ENCODE measurements around the gene SHROOM3. TPM values are rescaled to one million over a fixed set of nuclear protein-coding genes. Genes with fewer than 3 reads are reported as not detected.
"Not testable (repeated sequence)": the region's sequence is repeated elsewhere in the genome, so short reads cannot be mapped to it uniquely, and the experiment has no call there.

The SHROOM3 gene
- total RNA-seq, 2 experiments from 2014 or later, result 0.04 TPM; not detected in 1

DNA sequence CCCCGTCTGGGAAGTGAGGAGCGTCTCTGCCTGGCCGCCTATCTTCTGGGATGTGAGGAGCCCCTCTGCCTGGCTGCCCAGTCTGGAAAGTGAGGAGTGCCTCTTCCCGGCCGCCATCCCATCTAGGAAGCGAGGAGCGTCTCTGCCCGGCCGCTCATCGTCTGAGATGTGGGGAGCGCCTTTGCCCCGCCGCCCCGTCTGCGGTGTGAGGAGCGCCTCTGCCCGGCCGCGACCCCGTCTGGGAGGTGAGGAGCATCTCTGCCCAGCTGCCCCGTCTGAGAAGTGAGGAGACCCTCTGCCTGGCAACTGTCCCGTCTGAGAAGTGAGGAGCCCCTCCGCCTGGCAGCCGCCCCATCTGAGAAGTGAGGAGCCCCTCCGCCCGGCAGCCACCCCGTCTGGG lies 11.9 kb upstream of the SHROOM3 start:
- H3K9me3 Mint-ChIP-seq (ENCODE audit: low read depth); CTCF ChIA-PET; H3K4me1 Mint-ChIP-seq; H3K36me3 Mint-ChIP-seq (ENCODE audit: low read depth); H3K27ac Mint-ChIP-seq; POLR2A ChIA-PET; H3K4me3 Mint-ChIP-seq; intact Hi-C loops (cut with DNase I, micrococcal nuclease); DNase-seq; ATAC-seq: not testable (repeated sequence)
- H3K27me3 Mint-ChIP-seq, result peaks cover 31% of the 10 kb centered on the region

DNA sequence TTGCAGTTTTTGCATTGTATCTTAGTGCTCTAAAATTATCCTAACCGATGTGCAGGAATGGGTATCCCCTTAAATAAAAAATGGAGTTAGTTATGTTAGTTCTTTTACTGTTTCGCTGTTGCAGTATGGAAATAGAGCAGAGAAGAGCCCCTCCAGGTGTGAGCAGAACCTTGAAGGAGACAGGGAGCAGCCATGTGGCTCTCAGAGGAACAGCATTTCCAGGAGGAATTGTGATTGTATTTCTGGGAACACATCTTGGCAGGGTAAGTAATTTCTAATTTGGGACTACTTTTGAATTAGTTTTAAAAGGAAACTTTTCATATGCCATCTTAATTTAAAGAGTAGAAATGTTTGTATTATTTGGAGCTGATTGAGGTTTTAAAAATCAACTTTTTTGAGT lies 8.8 kb upstream of the SHROOM3 start:
- no peak overlapping the region for H3K4me3 Mint-ChIP-seq
- peaks cover 15% of the 10 kb centered on the region for H3K27me3 Mint-ChIP-seq
- no peak overlapping the region for H3K27ac Mint-ChIP-seq
- ATAC-seq (no peak), DNase-seq (no peak)
- no peaks in the 10 kb centered on the region for H3K36me3 Mint-ChIP-seq (ENCODE audit: low read depth)
- peaks cover 2% of the 10 kb centered on the region for H3K4me1 Mint-ChIP-seq
- no peaks in the 10 kb centered on the region for H3K9me3 Mint-ChIP-seq (ENCODE audit: low read depth)
- ChIA-PET POLR2A (no interaction called here), CTCF (no interaction called here)
- intact Hi-C loops (cut with DNase I, micrococcal nuclease), result no loop called here

- ChIA-PET POLR2A (no interaction called here), CTCF (interaction anchor here (1.0 to 2.8 kb wide), 8 partner anchors 8 to 928 kb away, joined by 3 to 26 read pairs (median 4); no protein-coding TSS in a partner anchor)
- Mint-ChIP-seq H3K4me3 (no peak overlapping the region), H3K4me1 (no peaks in the 10 kb centered on the region), H3K27me3 (peaks cover 12% of the 10 kb centered on the region), H3K36me3 (ENCODE audit: low read depth) (no peaks in the 10 kb centered on the region), H3K27ac (no peak overlapping the region), H3K9me3 (ENCODE audit: low read depth) (no peaks in the 10 kb centered on the region)
- intact Hi-C loops (cut with DNase I, micrococcal nuclease), result loop anchor here (1.0 to 10.0 kb wide), 6 partner anchors 76 to 773 kb away; no protein-coding TSS in a partner anchor
- no peak for ATAC-seq
- DNase-seq, result no peak
These were observed 5.4 kb upstream of the SHROOM3 start for GRCh38 chr4:76429636-76430035.

DNA sequence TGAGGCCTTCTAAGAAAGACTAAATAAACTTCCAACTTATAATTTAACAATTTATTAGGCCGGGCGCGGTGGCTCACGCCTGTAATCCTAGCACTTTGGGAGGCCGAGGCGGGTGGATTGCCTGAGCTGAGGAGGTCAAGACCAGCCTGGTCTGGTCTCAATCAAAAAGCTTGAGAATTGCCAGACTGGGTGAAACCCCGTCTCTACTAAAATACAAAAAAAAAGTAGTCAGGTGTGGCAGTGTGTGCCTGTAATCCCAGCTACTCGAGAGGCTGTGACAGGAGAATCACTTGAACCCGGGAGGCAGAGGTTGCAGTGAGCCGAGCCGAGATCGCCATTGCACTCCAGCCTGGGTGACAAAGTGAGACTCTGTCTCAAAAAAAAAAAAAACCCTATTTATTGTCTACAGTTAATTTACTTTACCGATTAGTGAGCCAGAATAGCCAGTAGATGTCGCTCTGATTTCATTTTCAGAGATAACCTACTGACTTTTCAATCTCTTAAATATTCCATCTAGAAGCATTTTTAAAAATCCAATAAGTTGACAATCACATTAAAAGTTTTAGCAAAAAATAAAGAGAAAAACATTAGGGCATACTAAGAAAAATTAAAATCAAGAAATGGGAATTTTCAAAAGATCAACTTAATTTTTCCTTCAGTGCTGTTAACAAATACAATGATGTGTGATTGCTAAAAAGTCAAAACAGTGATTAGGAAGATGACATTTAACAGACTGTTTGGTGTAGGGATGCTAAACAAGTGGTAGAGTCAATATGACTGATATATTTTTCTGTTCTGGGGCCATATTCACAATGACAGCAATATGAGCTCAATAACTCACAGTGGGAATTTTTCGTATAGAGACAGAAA lies 4.3 kb upstream of the SHROOM3 start:
- peak; percentile 49 for ATAC-seq
- Mint-ChIP-seq H3K27ac (no peak overlapping the region), H3K4me1 (no peaks in the 10 kb centered on the region), H3K9me3 (ENCODE audit: low read depth) (no peaks in the 10 kb centered on the region), H3K36me3 (ENCODE audit: low read depth) (no peaks in the 10 kb centered on the region), H3K27me3 (peaks cover 20% of the 10 kb centered on the region), H3K4me3 (no peak overlapping the region)
- ChIA-PET CTCF (interaction anchor here (0.6 to 2.8 kb wide), 19 partner anchors 9 to 927 kb away, joined by 3 to 26 read pairs (median 4); no protein-coding TSS in a partner anchor), POLR2A (no interaction called here)
- peak; percentile 6 for DNase-seq
- intact Hi-C loops (cut with DNase I, micrococcal nuclease), result loop anchor here (1.0 to 10.0 kb wide), 5 partner anchors 75 to 772 kb away; no protein-coding TSS in a partner anchor

GRCh38 chr4:76435528-76436319 lies 695 bp downstream of the SHROOM3 start:
- Mint-ChIP-seq H3K27me3 (peaks cover 34% of the 10 kb centered on the region), H3K36me3 (ENCODE audit: low read depth) (no peaks in the 10 kb centered on the region), H3K4me1 (no peaks in the 10 kb centered on the region), H3K9me3 (ENCODE audit: low read depth) (peaks cover 2% of the 10 kb centered on the region), H3K4me3 (no peak overlapping the region), H3K27ac (no peak overlapping the region)
- CTCF ChIA-PET, result interaction anchor here (0.9 kb wide), 1 partner anchor 61 kb away, joined by 3 read pairs; no protein-coding TSS in a partner anchor
- ATAC-seq (no peak), DNase-seq (no peak)
- intact Hi-C loops (cut with DNase I, micrococcal nuclease), result loop anchor here in 1 of 2 experiments (10.0 kb wide), 1 partner anchor 319 kb away; no protein-coding TSS in a partner anchor
- POLR2A ChIA-PET, result interaction anchor here (0.6 to 0.7 kb wide), 2 partner anchors 60 to 330 kb away, joined by 3 read pairs; no protein-coding TSS in a partner anchor

DNA sequence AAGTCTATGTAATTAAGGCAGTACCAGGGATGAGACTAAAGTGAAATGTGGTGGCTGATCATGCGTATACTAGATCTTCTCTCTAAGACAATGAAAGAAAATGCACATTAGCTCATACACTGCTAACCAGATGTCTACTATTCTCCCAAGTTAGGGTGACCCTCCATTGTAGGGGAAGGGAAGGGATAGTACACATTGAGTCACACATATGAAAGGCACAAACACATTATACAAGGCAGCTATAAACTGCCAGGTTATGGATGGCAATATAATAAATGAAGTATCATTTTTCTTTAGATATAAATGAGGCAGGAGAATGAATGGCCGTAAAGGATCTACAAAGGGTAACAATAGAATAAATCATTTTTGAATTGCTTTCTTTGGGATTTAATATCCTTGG lies 4.5 kb downstream of the SHROOM3 start:
- H3K36me3 Mint-ChIP-seq (ENCODE audit: low read depth), result no peaks in the 10 kb centered on the region
- H3K9me3 Mint-ChIP-seq (ENCODE audit: low read depth), result peaks cover 2% of the 10 kb centered on the region
- POLR2A ChIA-PET, result no interaction called here
- H3K4me1 Mint-ChIP-seq, result no peaks in the 10 kb centered on the region
- H3K27ac Mint-ChIP-seq, result no peak overlapping the region
- no peak overlapping the region for H3K4me3 Mint-ChIP-seq
- peaks cover 31% of the 10 kb centered on the region for H3K27me3 Mint-ChIP-seq
- DNase-seq (no peak), ATAC-seq (no peak)
- CTCF ChIA-PET, result interaction anchor here (0.6 to 1.0 kb wide), 3 partner anchors 8 to 990 kb away, joined by 3 to 4 read pairs (median 4); no protein-coding TSS in a partner anchor
- intact Hi-C loops (cut with DNase I, micrococcal nuclease), result loop anchor here in 1 of 2 experiments (10.0 kb wide), 1 partner anchor 315 kb away; no protein-coding TSS in a partner anchor

GRCh38 chr4:76441881-76442280 lies 6.9 kb downstream of the SHROOM3 start:
- peaks cover 19% of the 10 kb centered on the region for H3K27me3 Mint-ChIP-seq
- H3K9me3 Mint-ChIP-seq (ENCODE audit: low read depth), result peaks cover 2% of the 10 kb centered on the region
- ChIA-PET POLR2A (no interaction called here), CTCF (interaction anchor here (1.0 kb wide), 1 partner anchor 62 kb away, joined by 3 read pairs; no protein-coding TSS in a partner anchor)
- ATAC-seq (no peak), DNase-seq (no peak)
- H3K27ac Mint-ChIP-seq, result no peak overlapping the region
- intact Hi-C loops (cut with DNase I, micrococcal nuclease), result no loop called here
- H3K4me3 Mint-ChIP-seq, result no peak overlapping the region
- H3K4me1 Mint-ChIP-seq, result no peaks in the 10 kb centered on the region
- H3K36me3 Mint-ChIP-seq (ENCODE audit: low read depth), result no peaks in the 10 kb centered on the region

- H3K9me3 Mint-ChIP-seq (ENCODE audit: low read depth), result peaks cover 2% of the 10 kb centered on the region
- no peaks in the 10 kb centered on the region for H3K4me1 Mint-ChIP-seq
- POLR2A ChIA-PET, result no interaction called here
- no peaks in the 10 kb centered on the region for H3K36me3 Mint-ChIP-seq (ENCODE audit: low read depth)
- no peak for DNase-seq
- CTCF ChIA-PET, result interaction anchor here (0.9 kb wide), 1 partner anchor 62 kb away, joined by 3 read pairs; no protein-coding TSS in a partner anchor
- ATAC-seq, result no peak
- H3K27ac Mint-ChIP-seq, result no peak overlapping the region
- intact Hi-C loops (cut with DNase I, micrococcal nuclease), result no loop called here
- H3K4me3 Mint-ChIP-seq, result no peak overlapping the region
- peaks cover 15% of the 10 kb centered on the region for H3K27me3 Mint-ChIP-seq
These were observed 7.8 kb downstream of the SHROOM3 start for GRCh38 chr4:76442807-76443206.

DNA sequence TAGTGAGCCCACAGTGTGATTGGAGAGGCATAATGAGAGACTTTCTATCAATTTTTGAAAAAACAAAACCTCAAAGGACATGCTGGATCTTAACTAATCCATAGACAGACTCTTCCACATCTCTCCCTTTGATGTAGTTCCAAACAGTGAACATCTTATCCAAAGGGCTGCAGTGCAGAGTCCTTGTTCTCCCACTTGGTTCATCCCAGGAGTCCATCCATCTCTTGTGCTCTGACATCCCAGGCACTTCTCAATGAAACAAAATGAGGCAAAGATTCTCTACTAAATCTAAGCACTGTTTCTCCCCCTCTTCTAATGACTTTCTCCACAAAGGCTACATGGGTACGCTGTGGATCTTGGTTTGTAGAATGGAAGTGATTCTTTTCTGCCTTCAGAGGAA lies 8.3 kb downstream of the SHROOM3 start:
- ChIA-PET POLR2A (no interaction called here), CTCF (interaction anchor here (0.7 to 1.0 kb wide), 2 partner anchors 9 to 32 kb away, joined by 3 read pairs; no protein-coding TSS in a partner anchor)
- peaks cover 13% of the 10 kb centered on the region for H3K27me3 Mint-ChIP-seq
- DNase-seq (no peak), ATAC-seq (no peak)
- intact Hi-C loops (cut with DNase I, micrococcal nuclease), result no loop called here
- no peak overlapping the region for H3K4me3 Mint-ChIP-seq
- H3K27ac Mint-ChIP-seq, result no peak overlapping the region
- no peaks in the 10 kb centered on the region for H3K4me1 Mint-ChIP-seq
- H3K9me3 Mint-ChIP-seq (ENCODE audit: low read depth), result peaks cover 2% of the 10 kb centered on the region
- no peaks in the 10 kb centered on the region for H3K36me3 Mint-ChIP-seq (ENCODE audit: low read depth)

DNA sequence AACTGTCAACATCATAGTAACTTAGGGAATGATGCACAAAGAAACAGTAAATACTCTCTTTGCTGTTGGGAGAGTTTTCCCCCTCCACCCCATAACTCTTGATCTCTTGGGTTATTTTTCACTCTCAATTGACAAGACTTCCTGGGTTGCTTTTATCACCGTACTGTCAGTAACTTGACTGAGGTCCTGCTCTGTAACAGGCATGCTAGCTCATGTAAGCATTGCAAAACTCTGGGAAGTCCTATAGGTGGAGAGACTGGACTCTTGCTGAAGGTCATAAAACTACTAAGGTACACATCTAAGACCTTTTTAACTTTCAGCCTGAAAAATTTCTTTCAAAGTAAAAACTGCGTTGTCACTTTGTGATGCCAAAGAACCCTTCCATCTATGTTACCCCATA lies 10.9 kb downstream of the SHROOM3 start:
- POLR2A ChIA-PET, result no interaction called here
- no peak for ATAC-seq

DNA sequence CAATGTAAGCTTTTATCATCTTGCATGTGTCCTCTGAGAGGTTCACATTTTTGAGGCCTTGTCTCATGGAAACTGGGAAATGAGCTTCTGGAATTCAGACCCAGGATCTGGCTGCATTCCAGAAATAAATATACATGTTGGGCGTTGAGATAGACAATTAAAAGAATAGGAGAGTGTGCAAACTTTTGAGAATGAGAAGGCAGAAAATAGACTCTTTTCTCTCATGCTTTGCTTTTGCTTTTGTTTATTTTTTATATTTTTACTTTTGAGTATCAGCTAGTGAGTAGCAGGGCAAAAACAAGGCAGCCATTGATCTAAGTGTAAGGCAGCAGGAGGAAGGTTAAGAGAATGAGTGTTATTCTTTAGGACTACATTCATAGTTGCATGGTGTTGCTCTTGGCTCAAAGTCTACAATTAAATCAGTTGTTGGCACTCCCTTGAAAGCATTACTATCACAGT lies 12.4 kb downstream of the SHROOM3 start:
- ChIA-PET POLR2A (no interaction called here), CTCF (no interaction called here)
- Mint-ChIP-seq H3K27ac (no peak overlapping the region), H3K9me3 (ENCODE audit: low read depth) (no peaks in the 10 kb centered on the region), H3K4me1 (no peaks in the 10 kb centered on the region), H3K27me3 (peaks cover 9% of the 10 kb centered on the region), H3K4me3 (no peak overlapping the region), H3K36me3 (ENCODE audit: low read depth) (no peaks in the 10 kb centered on the region)
- ATAC-seq (no peak), DNase-seq (no peak)
- intact Hi-C loops (cut with DNase I, micrococcal nuclease), result no loop called here

More for the DNA sequence above, 10.9 kb downstream of the SHROOM3 start:
- no peak overlapping the region for H3K4me3 Mint-ChIP-seq
- DNase-seq, result no peak
- H3K9me3 Mint-ChIP-seq (ENCODE audit: low read depth), result no peaks in the 10 kb centered on the region
- intact Hi-C loops (cut with DNase I, micrococcal nuclease), result no loop called here
- H3K4me1 Mint-ChIP-seq, result no peaks in the 10 kb centered on the region
- peaks cover 9% of the 10 kb centered on the region for H3K27me3 Mint-ChIP-seq
- no peak overlapping the region for H3K27ac Mint-ChIP-seq
- CTCF ChIA-PET, result no interaction called here
- no peaks in the 10 kb centered on the region for H3K36me3 Mint-ChIP-seq (ENCODE audit: low read depth)
